BE2C (cell line): ENCODE data around the gene PPM1D.

Source experiments
- DNase-seq: peaks from one replicate; pipeline ENCODE4 v3.0.0-alpha.2; 2020
- H3K27me3 ChIP-seq: fragments of 250-450 bp; sonication (Bioruptor Pico); 2 replicates; pipeline ENCODE4 v1.5.1; 2020; ENCODE audit warnings: mild to moderate bottlenecking
- H3K36me3 ChIP-seq: fragments of 250-450 bp; sonication (Bioruptor Pico); 2 replicates; pipeline ENCODE4 v1.5.1; 2020; ENCODE audit warnings: mild to moderate bottlenecking
- H3K4me1 ChIP-seq: fragments of 250-450 bp; sonication (Bioruptor Pico); 2 replicates; pipeline ENCODE4 v1.5.1; 2020
- H3K4me3 ChIP-seq: 2 replicates; pipeline ENCODE4 v1.5.1; 2011; ENCODE audit warnings: low read depth, low read length
- H3K9me3 ChIP-seq: fragments of 250-450 bp; sonication (Bioruptor Pico); 2 replicates; pipeline ENCODE4 v1.5.1; 2020
- TF ChIP-seq, protein P1 (sequence below): IDR thresholded peaks from 2 replicates; pipeline ENCODE4 v1.5.1; 2012; ENCODE audit warnings: mild to moderate bottlenecking, low read depth, low read length

Gene PPM1D

DNA sequence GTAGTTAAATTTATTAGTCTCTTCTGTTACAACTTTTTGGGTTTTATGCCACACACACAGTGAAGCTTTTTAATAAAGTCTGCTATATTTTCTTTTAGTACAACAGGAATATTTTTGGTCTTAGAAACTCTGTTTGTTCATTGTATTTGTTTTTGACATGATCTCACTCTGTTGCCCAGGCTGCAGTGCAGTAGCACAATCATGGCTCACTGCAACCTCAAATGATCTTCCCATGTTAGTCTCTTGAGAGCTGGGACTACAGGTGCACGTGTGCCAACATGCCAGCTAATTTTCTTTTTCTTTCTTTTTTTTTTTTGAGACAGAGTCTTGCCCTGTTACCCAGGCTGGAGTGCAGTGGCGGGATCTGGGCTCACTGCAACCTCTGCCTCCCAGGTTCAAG, 27.1 kb downstream of the PPM1D start:
- TF ChIP-seq, protein P1, sequence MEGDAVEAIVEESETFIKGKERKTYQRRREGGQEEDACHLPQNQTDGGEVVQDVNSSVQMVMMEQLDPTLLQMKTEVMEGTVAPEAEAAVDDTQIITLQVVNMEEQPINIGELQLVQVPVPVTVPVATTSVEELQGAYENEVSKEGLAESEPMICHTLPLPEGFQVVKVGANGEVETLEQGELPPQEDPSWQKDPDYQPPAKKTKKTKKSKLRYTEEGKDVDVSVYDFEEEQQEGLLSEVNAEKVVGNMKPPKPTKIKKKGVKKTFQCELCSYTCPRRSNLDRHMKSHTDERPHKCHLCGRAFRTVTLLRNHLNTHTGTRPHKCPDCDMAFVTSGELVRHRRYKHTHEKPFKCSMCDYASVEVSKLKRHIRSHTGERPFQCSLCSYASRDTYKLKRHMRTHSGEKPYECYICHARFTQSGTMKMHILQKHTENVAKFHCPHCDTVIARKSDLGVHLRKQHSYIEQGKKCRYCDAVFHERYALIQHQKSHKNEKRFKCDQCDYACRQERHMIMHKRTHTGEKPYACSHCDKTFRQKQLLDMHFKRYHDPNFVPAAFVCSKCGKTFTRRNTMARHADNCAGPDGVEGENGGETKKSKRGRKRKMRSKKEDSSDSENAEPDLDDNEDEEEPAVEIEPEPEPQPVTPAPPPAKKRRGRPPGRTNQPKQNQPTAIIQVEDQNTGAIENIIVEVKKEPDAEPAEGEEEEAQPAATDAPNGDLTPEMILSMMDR = no peak
- H3K9me3 ChIP-seq = no peaks in the 10 kb centered on the region
- no peaks in the 10 kb centered on the region for H3K27me3 ChIP-seq
- no peaks in the 10 kb centered on the region for H3K4me1 ChIP-seq
- peaks cover 13% of the 10 kb centered on the region for H3K36me3 ChIP-seq
- DNase-seq = no peak
- H3K4me3 ChIP-seq = no peak overlapping the region

DNA sequence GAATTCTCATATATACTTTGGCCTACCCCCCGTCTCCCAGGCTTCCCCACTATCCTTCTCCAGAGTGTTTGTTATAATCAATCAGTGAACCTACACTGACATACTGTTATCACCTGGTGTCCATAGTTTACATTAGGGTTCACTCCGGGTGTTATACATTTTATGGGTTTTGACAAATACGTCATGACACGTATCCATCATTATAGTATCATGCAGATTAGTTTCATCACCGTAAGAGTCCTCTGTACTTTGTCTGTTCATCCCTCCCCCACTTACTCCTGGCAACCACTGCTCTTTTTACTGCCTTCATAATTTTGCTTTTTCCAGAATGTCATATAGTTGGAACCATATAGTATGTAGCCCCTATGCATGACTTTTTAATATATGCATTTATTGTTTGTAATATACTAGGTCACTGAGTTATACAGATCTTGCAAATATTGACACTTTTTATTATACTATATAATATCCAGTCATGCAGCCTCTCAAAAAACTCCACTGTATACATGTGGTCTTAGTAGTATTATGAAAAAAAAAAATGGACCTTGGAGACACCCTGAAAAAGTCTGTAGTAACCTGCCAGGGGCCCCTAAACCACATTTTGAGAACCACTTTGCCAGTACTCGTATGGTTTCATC, 28.4 kb downstream of the PPM1D start:
- no peak for DNase-seq
- TF ChIP-seq, protein P1 = no peak
- no peaks in the 10 kb centered on the region for H3K4me1 ChIP-seq
- H3K9me3 ChIP-seq = no peaks in the 10 kb centered on the region
- peaks cover 20% of the 10 kb centered on the region for H3K36me3 ChIP-seq
- H3K4me3 ChIP-seq = no peak overlapping the region
- H3K27me3 ChIP-seq = no peaks in the 10 kb centered on the region

DNA sequence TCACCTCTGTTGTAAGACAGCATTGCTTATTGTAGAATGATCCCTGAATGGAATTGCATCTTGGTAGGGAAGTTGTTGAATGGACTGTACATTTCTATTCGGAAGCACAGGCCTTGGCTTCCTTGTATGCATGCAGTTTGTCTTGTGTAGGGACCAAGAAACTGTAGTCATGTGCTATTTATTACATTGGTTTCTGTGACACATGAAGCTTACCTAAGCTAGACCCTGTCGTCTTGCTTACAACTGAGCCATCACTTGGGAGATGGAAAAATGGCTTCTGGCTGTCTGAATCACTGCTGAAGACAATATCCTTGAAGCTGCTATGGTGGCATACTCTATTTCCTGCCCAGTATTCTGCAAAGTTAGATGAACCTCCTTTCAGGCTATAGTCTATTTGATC, 29.1 kb downstream of the PPM1D start:
- TF ChIP-seq, protein P1 = no peak
- no peak overlapping the region for H3K4me3 ChIP-seq
- H3K27me3 ChIP-seq = no peaks in the 10 kb centered on the region
- DNase-seq = no peak
- peaks cover 23% of the 10 kb centered on the region for H3K36me3 ChIP-seq
- H3K4me1 ChIP-seq = no peaks in the 10 kb centered on the region
- H3K9me3 ChIP-seq = no peaks in the 10 kb centered on the region

DNA sequence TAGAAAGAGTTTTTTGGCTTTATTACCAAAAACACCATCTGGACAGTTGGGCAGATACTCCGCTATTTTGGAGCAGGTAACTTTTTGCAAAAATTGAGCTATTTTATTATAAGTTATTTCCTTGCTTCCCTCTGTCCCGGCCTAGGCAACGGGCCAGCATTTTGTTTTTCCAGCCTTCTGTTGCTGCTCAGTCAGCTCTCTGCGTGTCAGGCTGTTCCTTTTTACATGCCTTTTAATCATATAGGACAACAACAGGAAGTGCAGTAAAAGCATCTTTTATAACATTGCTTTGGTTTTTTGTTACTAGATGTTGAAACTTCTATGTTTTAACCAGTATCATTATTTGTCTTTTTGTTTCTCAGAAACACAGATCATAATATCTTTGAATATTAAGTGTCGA, 30.4 kb downstream of the PPM1D start:
- no peak for DNase-seq
- Histone ChIP-seq H3K4me3 (no peak overlapping the region), H3K27me3 (no peaks in the 10 kb centered on the region)

DNA sequence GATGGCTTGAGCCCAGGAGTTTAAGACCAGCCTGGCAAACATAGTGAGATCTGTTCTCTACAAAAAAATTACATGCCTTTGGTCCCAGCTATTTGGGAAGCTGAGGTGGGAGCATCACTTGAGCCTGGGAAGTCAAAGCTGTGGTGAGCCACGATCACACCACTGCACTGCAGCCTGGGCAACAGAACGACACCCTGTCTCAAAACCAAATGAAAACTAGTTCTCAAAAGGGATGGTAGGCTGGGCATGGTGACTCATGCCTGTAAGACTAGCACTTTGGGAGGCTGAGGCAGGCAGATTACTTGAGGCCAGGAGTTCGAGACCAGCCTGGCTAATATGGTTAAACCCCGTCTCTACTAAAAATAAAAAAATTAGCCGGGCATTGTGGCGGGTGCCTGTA, 31.1 kb downstream of the PPM1D start:
- Histone ChIP-seq H3K4me1 (no peaks in the 10 kb centered on the region), H3K27me3 (no peaks in the 10 kb centered on the region), H3K9me3 (no peaks in the 10 kb centered on the region), H3K36me3 (peaks cover 31% of the 10 kb centered on the region), H3K4me3 (no peak overlapping the region)
- TF ChIP-seq, protein P1 = no peak
- no peak for DNase-seq

More for the DNA sequence above, 30.4 kb downstream of the PPM1D start:
- Histone ChIP-seq H3K9me3 (no peaks in the 10 kb centered on the region), H3K4me1 (no peaks in the 10 kb centered on the region), H3K36me3 (peaks cover 26% of the 10 kb centered on the region)
- TF ChIP-seq, protein P1 = no peak

DNA sequence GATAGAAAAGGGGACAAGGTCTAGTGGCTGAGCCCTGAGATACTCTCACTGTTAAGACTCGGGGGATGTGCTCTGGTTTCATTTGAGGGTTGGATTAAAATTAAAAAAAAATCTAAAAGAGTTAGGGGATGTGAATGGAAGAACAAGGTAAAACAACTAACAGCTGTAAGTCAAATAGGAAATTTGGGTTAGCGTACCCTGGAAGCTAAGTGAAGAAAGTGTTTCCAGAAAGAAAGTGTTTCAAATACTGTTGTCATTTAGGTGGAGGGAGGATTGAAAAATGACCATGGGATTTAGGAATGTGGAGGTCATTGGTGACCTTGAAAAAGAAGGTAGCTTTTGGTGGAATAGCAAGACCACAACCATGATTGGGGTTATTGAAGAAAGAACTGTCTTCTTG, 37.7 kb downstream of the PPM1D start:
- DNase-seq = no peak
- no peaks in the 10 kb centered on the region for H3K9me3 ChIP-seq
- peaks cover 29% of the 10 kb centered on the region for H3K36me3 ChIP-seq
- no peaks in the 10 kb centered on the region for H3K27me3 ChIP-seq
- TF ChIP-seq, protein P1 = no peak
- H3K4me3 ChIP-seq = no peak overlapping the region
- no peaks in the 10 kb centered on the region for H3K4me1 ChIP-seq
